IMR-90 (cell line): Measurements from ENCODE around the gene MMD2. TPM values are rescaled to one million over a fixed set of nuclear protein-coding genes. Genes with fewer than 3 reads are reported as not detected.

Source experiments
- ATAC-seq: fragments of 200-7000 bp; cut with Tn5 transposase; 2 replicates; pipeline ENCODE4 v1.9.1; 2020; ENCODE audit warnings: low read depth, mild to moderate bottlenecking, moderate library complexity
- BruUV-seq: library from RNA; stranded (reverse); fragments of 400-500 nt; replicated peaks from 2 replicates; lab custom pipeline; 2021; lab: Mats Ljungman, UMichigan
- CTCF ChIA-PET: fragments of 300-600 bp; formaldehyde crosslinking; extraction: SDS; loops from one replicate; lab custom pipeline; 2021; ENCODE audit warnings: antibody characterized with exemption; lab: Yijun Ruan, JAX
- POLR2A ChIA-PET: fragments of 300-600 bp; sonication (Branson Sonifier 250); formaldehyde crosslinking; loops from one replicate; lab custom pipeline; 2022; ENCODE audit warnings: antibody characterized with exemption; ENCODE audit not compliant: unreplicated experiment; lab: Charles Lee
- DNase-seq: peaks from one replicate; pipeline ENCODE4 v3.0.0; 2013
- H2AFZ ChIP-seq: replicated peaks from 2 replicates; pipeline ENCODE3; 2013; ENCODE audit warnings: low read length, mild to moderate bottlenecking; ENCODE audit not compliant: poor library complexity
- H2AK5ac ChIP-seq: 2 replicates; pipeline ENCODE4 v1.6.1; 2013; ENCODE audit warnings: low read depth, low read length, inconsistent platforms
- H2AK9ac ChIP-seq: replicated peaks from 2 replicates; pipeline ENCODE3; 2013; ENCODE audit warnings: mild to moderate bottlenecking, low read depth, low read length, moderate library complexity; ENCODE audit not compliant: poor library complexity
- H2BK120ac ChIP-seq: 2 replicates; pipeline ENCODE4 v1.6.1; 2013; ENCODE audit warnings: low read depth, low read length, inconsistent platforms
- H2BK15ac ChIP-seq: 3 replicates; pipeline ENCODE4 v1.6.1; 2013; ENCODE audit warnings: low read depth, low read length, inconsistent platforms
- H2BK20ac ChIP-seq: 2 replicates; pipeline ENCODE4 v1.6.1; 2013; ENCODE audit warnings: low read depth, mild to moderate bottlenecking, inconsistent platforms, low read length, moderate library complexity
- H2BK5ac ChIP-seq: 2 replicates; pipeline ENCODE4 v1.6.1; 2013; ENCODE audit warnings: mild to moderate bottlenecking, low read depth, low read length, inconsistent platforms; ENCODE audit not compliant: poor library complexity, severe bottlenecking
- H3K14ac ChIP-seq: replicated peaks from 2 replicates; pipeline ENCODE4 v1.6.1; 2013; ENCODE audit warnings: low read depth, low read length, inconsistent platforms
- H3K18ac ChIP-seq: 2 replicates; pipeline ENCODE4 v1.6.1; 2013; ENCODE audit warnings: low read depth, low read length, control low read depth
- H3K23ac ChIP-seq: 2 replicates; pipeline ENCODE4 v1.6.1; 2013; ENCODE audit warnings: low read depth, low read length, inconsistent platforms
- H3K27ac ChIP-seq: 2 replicates; pipeline ENCODE4 v1.5.1; 2013; ENCODE audit warnings: mild to moderate bottlenecking, control low read depth, low read length; ENCODE audit not compliant: insufficient read depth
- H3K27me3 ChIP-seq: 2 replicates; pipeline ENCODE4 v1.6.1; 2013; ENCODE audit warnings: low read length; ENCODE audit not compliant: control insufficient read depth, insufficient read depth
- H3K36me3 ChIP-seq: 2 replicates; pipeline ENCODE4 v1.6.1; 2013; ENCODE audit warnings: low read length, mixed read lengths; ENCODE audit not compliant: control insufficient read depth, insufficient read depth
- H3K4ac ChIP-seq: 2 replicates; pipeline ENCODE4 v1.6.1; 2013; ENCODE audit warnings: low read depth, low read length, inconsistent platforms
- H3K4me1 ChIP-seq: 2 replicates; pipeline ENCODE4 v1.6.1; 2013; ENCODE audit warnings: low read length, mixed read lengths; ENCODE audit not compliant: control insufficient read depth, insufficient read depth
- H3K4me2 ChIP-seq: 2 replicates; pipeline ENCODE4 v1.6.1; 2013; ENCODE audit warnings: low read depth, mild to moderate bottlenecking, control low read depth, low read length, moderate library complexity
- H3K4me3 ChIP-seq: 2 replicates; pipeline ENCODE4 v1.5.1; 2013; ENCODE audit warnings: low read depth, mild to moderate bottlenecking, control low read depth, low read length, moderate library complexity; ENCODE audit not compliant: insufficient read depth
- H3K56ac ChIP-seq: 2 replicates; pipeline ENCODE4 v1.6.1; 2013; ENCODE audit warnings: low read length, inconsistent platforms; ENCODE audit not compliant: insufficient read depth; ENCODE audit errors: extremely low read depth
- H3K79me1 ChIP-seq, 2 experiments: 2 replicates each; pipeline ENCODE4 v1.6.1; 2013; ENCODE audit warnings: low read length in 2 of 2, inconsistent platforms in 1 of 2, low read depth in 1 of 2
- H3K9ac ChIP-seq: 2 replicates; pipeline ENCODE4 v1.6.1; 2013; ENCODE audit warnings: low read depth, low read length, control low read depth
- H3K9me1 ChIP-seq: 2 replicates; pipeline ENCODE4 v1.6.1; 2013; ENCODE audit warnings: low read length, inconsistent platforms; ENCODE audit not compliant: insufficient read depth
- H3K9me3 ChIP-seq: 2 replicates; pipeline ENCODE4 v1.6.1; 2013; ENCODE audit warnings: low read length; ENCODE audit not compliant: control insufficient read depth, insufficient read depth
- H4K20me1 ChIP-seq: 2 replicates; pipeline ENCODE4 v1.6.1; 2013; ENCODE audit warnings: low read length, inconsistent platforms; ENCODE audit not compliant: insufficient read depth
- H4K5ac ChIP-seq: 2 replicates; pipeline ENCODE4 v1.6.1; 2013; ENCODE audit warnings: mild to moderate bottlenecking, low read depth, low read length, control low read depth
- H4K8ac ChIP-seq, 2 experiments: 2 replicates each; pipeline ENCODE4 v1.6.1; 2013; ENCODE audit warnings: low read depth in 2 of 2, low read length in 2 of 2, control low read depth in 1 of 2, inconsistent platforms in 1 of 2
- H4K91ac ChIP-seq: 2 replicates; pipeline ENCODE4 v1.6.1; 2013; ENCODE audit warnings: low read depth, low read length, inconsistent platforms; ENCODE audit not compliant: insufficient read depth
- BHLHE40 ChIP-seq: fragments of 150-350 bp; IDR thresholded peaks from 2 replicates; pipeline ENCODE4 v1.6.1; 2016; ENCODE audit warnings: mild to moderate bottlenecking, low read depth, low read length
- CHD1 ChIP-seq: IDR thresholded peaks from 2 replicates; pipeline ENCODE4 v1.6.1; 2012; ENCODE audit warnings: low read depth, low read length, improper control_type of control experiment
- CTCF ChIP-seq: conservative IDR thresholded peaks from 2 replicates; pipeline ENCODE4 v1.5.1; 2012; ENCODE audit warnings: mild to moderate bottlenecking, low read depth, low read length, improper control_type of control experiment
- ELK1 ChIP-seq: fragments of 150-350 bp; IDR thresholded peaks from 2 replicates; pipeline ENCODE4 v1.6.1; 2016; ENCODE audit warnings: low read depth, mild to moderate bottlenecking, low read length, moderate library complexity, borderline replicate concordance
- MAFK ChIP-seq: IDR thresholded peaks from 2 replicates; pipeline ENCODE4 v1.6.1; 2012; ENCODE audit warnings: low read depth, low read length, improper control_type of control experiment
- MXI1 ChIP-seq: IDR thresholded peaks from 2 replicates; pipeline ENCODE4 v1.6.1; 2012; ENCODE audit warnings: low read depth, mild to moderate bottlenecking, low read length, moderate library complexity, borderline replicate concordance
- NFE2L2 ChIP-seq: fragments of 150-350 bp; IDR thresholded peaks from 2 replicates; pipeline ENCODE4 v1.6.1; 2016; ENCODE audit warnings: low read depth, mild to moderate bottlenecking, low read length
- POLR2A ChIP-seq: IDR thresholded peaks from 2 replicates; pipeline ENCODE4 v1.6.1; 2012; ENCODE audit warnings: mild to moderate bottlenecking, low read depth, low read length
- RAD21 ChIP-seq: IDR thresholded peaks from 2 replicates; pipeline ENCODE4 v1.6.1; 2012; ENCODE audit warnings: low read length, improper control_type of control experiment
- SMC3 ChIP-seq: fragments of 150-350 bp; IDR thresholded peaks from 2 replicates; pipeline ENCODE4 v1.6.1; 2016; ENCODE audit warnings: low read depth, mild to moderate bottlenecking, antibody characterized with exemption, low read length, moderate library complexity
- USF2 ChIP-seq: fragments of 150-350 bp; IDR thresholded peaks from 2 replicates; pipeline ENCODE4 v1.6.1; 2017; ENCODE audit warnings: mild to moderate bottlenecking, antibody characterized with exemption, low read length, low read depth
- WGBS, 2 experiments: methylation state at CpG; one replicate each; pipeline versions ENCODE4 v1.1.5 to v1.1.7; 2013; ENCODE audit warnings: missing lambda C conversion rate in 2 of 2; ENCODE audit not compliant: insufficient read length in 1 of 2; ENCODE audit errors: extremely low coverage in 2 of 2; 5-methylcytosine and 5-hydroxymethylcytosine counted together
- dilution Hi-C: fragments of 300-500 bp; cut with HindIII; formaldehyde crosslinking; loops from one replicate; pipeline ENCODE4 v1.14.3; 2018; ENCODE audit warnings: low sequenced_read_pairs; ENCODE audit not compliant: unreplicated experiment
- in situ Hi-C: fragments of 300-500 bp; cut with MboI; formaldehyde crosslinking; loops from 3 replicates; pipeline ENCODE4 v1.14.3; 2019; ENCODE audit warnings: low sequenced_read_pairs, inconsistent platforms, mixed read lengths
- intact Hi-C: fragments of 100-400 bp; cut with micrococcal nuclease; formaldehyde crosslinking; loops from 2 replicates; pipeline ENCODE4 v1.10.0; 2022
- polyA plus RNA-seq, 3 experiments: library from polyadenylated mRNA; depleted of rRNA; stranded (reverse); fragments of >200 nt; gene quantifications; 2 replicates each; pipeline ENCODE4 v1.2.3, GENCODE V29; 2012; ENCODE audit warnings: low replicate concordance in 1 of 3
- total RNA-seq: library from RNA; depleted of rRNA; stranded (reverse); fragments of >200 nt; gene quantifications from 2 replicates; pipeline ENCODE4 v1.2.3, GENCODE V29; 2012

The MMD2 gene
- total and polyA plus RNA-seq, 2 of the 4 experiments (the other 2 are of a cell fraction), result not detected

DNA sequence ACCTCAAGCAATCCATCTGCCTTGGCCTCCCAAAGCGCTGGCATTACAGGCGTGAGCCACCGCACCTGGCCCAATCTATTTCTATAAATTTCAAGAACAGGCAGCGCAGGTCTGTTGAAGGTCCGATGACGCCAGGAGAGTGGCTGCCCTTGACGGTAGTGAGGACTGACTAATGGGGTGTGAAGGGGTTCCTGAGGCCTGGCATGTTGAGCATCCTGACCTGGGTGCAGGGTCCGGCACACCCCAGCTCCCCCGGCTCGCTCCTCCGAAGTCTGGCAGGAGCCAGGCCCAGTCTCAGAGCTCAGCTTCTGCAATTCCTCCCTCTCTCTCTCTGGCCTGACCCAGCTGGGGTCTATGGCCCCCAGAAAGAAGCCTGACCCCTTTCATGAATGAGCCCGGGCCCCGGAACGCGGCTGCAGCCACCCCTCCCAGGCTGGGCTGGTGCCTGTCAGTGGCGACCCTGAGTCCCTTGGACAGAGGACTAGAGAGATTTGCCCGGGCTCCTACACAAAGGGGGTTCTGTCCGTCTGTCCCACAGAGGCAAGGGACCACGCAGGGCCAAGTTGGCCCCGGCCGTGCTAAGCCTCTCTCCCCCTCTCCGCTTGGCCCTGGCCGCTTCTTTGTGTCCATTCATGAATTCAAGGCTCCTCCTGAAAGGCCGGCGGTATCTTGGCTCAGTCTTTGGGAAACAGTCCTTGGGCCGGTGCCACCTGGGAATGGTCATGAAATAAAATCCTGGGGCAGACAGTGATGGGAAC, 18.8 kb downstream of the MMD2 start:
- no peak overlapping the region for H2BK5ac ChIP-seq
- H3K18ac ChIP-seq, result no peak overlapping the region
- no peak overlapping the region for H4K91ac ChIP-seq
- no peak overlapping the region for H2BK15ac ChIP-seq
- no peak overlapping the region for H3K14ac ChIP-seq
- ATAC-seq (no peak), DNase-seq (no peak)
- no peak overlapping the region for H3K23ac ChIP-seq
- ChIA-PET CTCF (no interaction called here), POLR2A (no interaction called here)
- H3K27me3 ChIP-seq, result no peaks in the 10 kb centered on the region; the same call in 1 of the 2 replicates
- H3K79me1 ChIP-seq, result no peaks in the 10 kb centered on the region
- no peaks in the 10 kb centered on the region for H3K36me3 ChIP-seq
- no peaks in the 10 kb centered on the region for H3K9me3 ChIP-seq
- no peak overlapping the region for H4K8ac ChIP-seq
- no peak overlapping the region for H2BK20ac ChIP-seq
- H3K9ac ChIP-seq, result no peak overlapping the region
- no peak overlapping the region for H2AK5ac ChIP-seq
- intact Hi-C loops (no loop called here), in situ Hi-C loops (no loop called here), dilution Hi-C loops (no loop called here)
- no peak overlapping the region for H2AK9ac ChIP-seq
- no peaks in the 10 kb centered on the region for H3K9me1 ChIP-seq
- no peak overlapping the region for H2BK120ac ChIP-seq
- H3K4me2 ChIP-seq, result no peak overlapping the region
- BruUV-seq, result no TSS peak
- H3K4ac ChIP-seq, result no peak overlapping the region
- TF ChIP-seq CTCF (no peak), MXI1 (no peak), USF2 (no peak), SMC3 (no peak), NFE2L2 (no peak), CHD1 (no peak), POLR2A (no peak), RAD21 (no peak), BHLHE40 (no peak), ELK1 (no peak), MAFK (no peak)
- no peak overlapping the region for H4K5ac ChIP-seq
- H2AFZ ChIP-seq, result no peak overlapping the region
- no peaks in the 10 kb centered on the region for H4K20me1 ChIP-seq
- H3K4me3 ChIP-seq, result no peak overlapping the region
- 73% methylated on average over 9 of the region's 26 CpGs; no CpG with 5 or more reads in 1 of the 2 experiments for WGBS, 2 experiments
- no peak overlapping the region for H3K27ac ChIP-seq
- H3K4me1 ChIP-seq, result no peaks in the 10 kb centered on the region
- no peak overlapping the region; the same call in 1 of the 2 replicates for H3K56ac ChIP-seq
